Kidney epithelial cell (primary cell): ENCODE data around the gene CACNA1S. TPM values are rescaled to one million over a fixed set of nuclear protein-coding genes. Genes with fewer than 3 reads are reported as not detected.

Experiments
- DNase-seq: peaks from one replicate; pipeline ENCODE4 v3.0.0-alpha.2; 2010; ENCODE audit warnings: low read depth
- H3K27me3 ChIP-seq: 2 replicates; pipeline ENCODE4 v1.6.0; 2011; ENCODE audit warnings: low read length; ENCODE audit not compliant: control insufficient read depth, insufficient read depth
- H3K36me3 ChIP-seq: 2 replicates; pipeline ENCODE4 v1.5.1; 2011; ENCODE audit warnings: low read length; ENCODE audit not compliant: control insufficient read depth, insufficient read depth
- H3K4me3 ChIP-seq: 2 replicates; pipeline ENCODE4 v1.5.1; 2011; ENCODE audit warnings: low read depth, mild to moderate bottlenecking, control low read depth, low read length
- CTCF ChIP-seq: IDR thresholded peaks from 2 replicates; pipeline ENCODE4 v1.5.1; 2011; ENCODE audit warnings: mild to moderate bottlenecking, moderate library complexity, low read length, control low read depth, inconsistent platforms; ENCODE audit not compliant: insufficient read depth, poor library complexity, severe bottlenecking
- total RNA-seq: library from RNA; depleted of rRNA; stranded (reverse); fragments of >200 nt; gene quantifications from 2 replicates; pipeline ENCODE4 v1.2.3, GENCODE V29; 2015

CACNA1S gene
- total RNA-seq, 1 donor from 2014 or later: not detected

DNA sequence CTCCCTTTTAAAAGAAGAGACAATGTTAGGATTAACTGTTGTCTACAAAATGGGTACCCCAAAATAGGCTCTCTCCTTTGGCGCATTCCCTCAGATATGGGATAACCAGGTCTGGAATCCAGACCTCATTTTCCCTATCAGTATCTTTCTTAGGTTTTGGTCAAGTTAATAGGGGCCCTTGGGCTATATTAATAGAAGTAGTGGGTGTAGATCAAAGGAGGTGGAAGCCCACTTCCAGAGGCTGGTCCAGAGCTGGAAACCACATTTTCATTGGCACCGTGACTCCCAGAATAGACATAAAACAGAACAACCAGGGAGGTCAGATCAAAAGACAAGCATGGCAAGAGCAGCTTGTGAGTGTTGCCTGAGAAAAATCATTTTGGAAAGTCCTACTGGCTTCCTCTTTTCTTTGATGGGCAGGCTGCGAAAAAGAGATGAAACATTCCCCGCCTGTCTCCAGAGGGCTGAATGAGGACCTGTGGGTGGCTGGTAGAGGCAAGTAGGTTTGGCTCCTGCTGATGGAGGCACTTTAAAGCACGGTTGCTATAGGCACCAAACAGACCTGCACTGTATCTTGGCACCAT lies 62.9 kb downstream of the CACNA1S start:
- H3K36me3 ChIP-seq: no peaks in the 10 kb centered on the region
- no peak overlapping the region for H3K4me3 ChIP-seq
- DNase-seq: no peak
- TF ChIP-seq CTCF: no peak
- H3K27me3 ChIP-seq: peaks cover 30% of the 10 kb centered on the region

DNA sequence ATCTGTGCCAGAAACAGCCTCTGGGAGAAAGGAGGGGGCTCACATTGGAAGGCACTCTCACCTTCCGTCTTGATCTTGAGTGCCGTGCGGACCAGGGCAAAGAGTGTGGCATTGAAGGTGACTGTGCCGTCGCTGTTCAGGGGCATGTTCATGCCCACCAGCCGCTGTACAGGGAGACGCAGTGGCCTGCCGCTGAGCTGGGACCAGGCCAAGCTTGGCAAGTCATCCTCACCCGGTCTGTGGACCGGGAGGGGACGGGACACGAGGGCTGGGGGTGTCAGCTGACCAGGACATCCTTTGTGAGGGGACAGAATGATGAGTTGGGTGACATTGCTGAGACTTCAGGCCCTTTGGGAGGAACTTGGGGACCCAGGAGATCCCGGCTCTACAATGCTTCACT lies 63.7 kb downstream of the CACNA1S start:
- no peak for TF ChIP-seq CTCF
- no peak overlapping the region for H3K4me3 ChIP-seq
- H3K36me3 ChIP-seq: no peaks in the 10 kb centered on the region
- H3K27me3 ChIP-seq: peaks cover 27% of the 10 kb centered on the region
- no peak for DNase-seq

DNA sequence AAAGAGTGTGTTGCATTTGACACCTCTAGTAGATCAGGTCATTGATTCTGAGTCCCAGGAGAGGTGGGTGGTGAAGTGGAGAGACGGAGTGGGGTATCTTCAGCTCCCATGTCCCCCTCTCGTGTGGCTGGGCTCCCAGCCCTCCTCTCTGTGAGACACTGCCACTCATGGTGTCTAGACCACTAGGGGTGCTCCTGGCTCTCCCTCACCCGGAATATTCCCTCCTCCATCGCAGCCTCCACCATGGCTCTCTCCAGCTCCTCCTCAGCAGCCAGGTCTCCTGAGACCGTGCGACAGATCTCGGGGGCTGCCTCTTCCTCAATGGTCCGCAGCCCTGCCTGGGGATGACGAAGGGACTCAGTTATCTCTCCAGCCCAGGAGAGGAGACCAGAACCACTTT lies 68.1 kb downstream of the CACNA1S start:
- TF ChIP-seq CTCF: no peak
- H3K4me3 ChIP-seq: no peak overlapping the region
- DNase-seq: no peak
- H3K36me3 ChIP-seq: no peaks in the 10 kb centered on the region
- peaks cover 17% of the 10 kb centered on the region for H3K27me3 ChIP-seq

DNA sequence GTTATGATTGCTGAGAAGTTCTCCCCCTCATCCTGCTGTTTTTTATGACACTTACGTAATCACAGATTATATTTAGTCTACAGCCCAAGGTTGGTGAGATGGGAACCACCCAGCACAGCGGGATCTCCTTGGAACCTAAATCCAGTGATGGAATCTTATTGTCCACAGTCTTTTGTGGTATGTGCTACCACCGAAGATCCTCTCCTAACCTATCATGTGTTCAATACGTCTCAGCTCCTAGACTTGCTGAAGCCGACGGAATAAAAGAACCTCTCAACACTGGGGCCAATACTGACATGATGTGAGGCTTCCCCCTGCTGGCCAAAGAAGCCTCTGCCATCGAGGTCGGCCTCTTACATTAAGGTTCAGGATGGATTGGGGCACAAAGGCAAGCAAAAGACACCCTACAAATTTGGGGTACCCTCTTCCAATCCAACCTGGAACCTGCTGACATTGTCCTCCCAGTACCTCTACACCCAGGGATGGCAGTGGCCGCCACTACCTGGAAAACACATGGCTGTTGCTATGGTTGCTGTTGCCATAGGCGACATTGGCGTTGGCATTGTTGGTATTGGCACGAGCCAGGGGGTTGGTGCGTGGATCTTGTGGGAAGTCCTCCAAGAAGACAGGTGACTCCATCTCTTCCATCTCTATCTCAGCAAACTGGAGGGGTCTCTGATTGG lies 69.3 kb downstream of the CACNA1S start:
- Histone ChIP-seq H3K4me3 (no peak overlapping the region), H3K27me3 (peaks cover 16% of the 10 kb centered on the region), H3K36me3 (no peaks in the 10 kb centered on the region)
- TF ChIP-seq CTCF: peak; percentile 89
- no peak for DNase-seq

GRCh38 chr1:201041011-201041410 lies 71.2 kb downstream of the CACNA1S start:
- TF ChIP-seq CTCF: no peak
- no peak for DNase-seq
- peaks cover 12% of the 10 kb centered on the region for H3K27me3 ChIP-seq
- H3K4me3 ChIP-seq: no peak overlapping the region
- H3K36me3 ChIP-seq: no peaks in the 10 kb centered on the region

- Histone ChIP-seq H3K27me3 (peaks cover 12% of the 10 kb centered on the region), H3K4me3 (no peak overlapping the region), H3K36me3 (no peaks in the 10 kb centered on the region)
- TF ChIP-seq CTCF: no peak
- no peak for DNase-seq
Measured at GRCh38 chr1:201039876-201040275, 72.3 kb downstream of the CACNA1S start.
